Neural cell (in vitro differentiated cells): ENCODE results near the gene SPARCL1. TPM values are rescaled to one million over a fixed set of nuclear protein-coding genes. Genes with fewer than 3 reads are reported as not detected.

ENCODE experiments used
- H2AFZ ChIP-seq: fragments of 200-600, 300-800 bp; sonication (generic), shearing (Covaris generic); 2 replicates; pipeline ENCODE4 v1.6.0; 2014; ENCODE audit warnings: low read depth, mild to moderate bottlenecking, antibody characterized with exemption, low read length, moderate library complexity
- H3F3A ChIP-seq: fragments of 200-600 bp; shearing (Covaris generic); 2 replicates; pipeline ENCODE4 v1.6.1; 2016; ENCODE audit warnings: mild to moderate bottlenecking, moderate library complexity, mixed read lengths, antibody characterized with exemption, low read length; ENCODE audit not compliant: insufficient read depth, poor library complexity, severe bottlenecking
- H3K27ac ChIP-seq: fragments of 200-600, 300-800 bp; sonication (generic), shearing (Covaris generic); 2 replicates; pipeline ENCODE4 v1.5.1; 2014; ENCODE audit warnings: mild to moderate bottlenecking, low read length, moderate library complexity
- H3K27me3 ChIP-seq: fragments of 300-800, 200-600 bp; sonication (generic), shearing (Covaris generic); 2 replicates; pipeline ENCODE4 v1.6.0; 2014; ENCODE audit warnings: mild to moderate bottlenecking, low read depth, low read length, moderate library complexity; ENCODE audit not compliant: insufficient read depth
- H3K36me3 ChIP-seq: fragments of 300-800, 200-600 bp; sonication (generic), shearing (Covaris generic); 2 replicates; pipeline ENCODE4 v1.5.1; 2014; ENCODE audit warnings: mild to moderate bottlenecking, antibody characterized with exemption, low read length, moderate library complexity; ENCODE audit not compliant: insufficient read depth
- H3K4me2 ChIP-seq: fragments of 300-800, 200-600 bp; sonication (generic), shearing (Covaris generic); 2 replicates; pipeline ENCODE4 v1.6.0; 2014; ENCODE audit warnings: mild to moderate bottlenecking, low read length
- H3K4me3 ChIP-seq: fragments of 300-800, 200-600 bp; sonication (generic), shearing (Covaris generic); 2 replicates; pipeline ENCODE4 v1.5.1; 2014; ENCODE audit warnings: mild to moderate bottlenecking, low read length, moderate library complexity
- H3K79me2 ChIP-seq: fragments of 200-600 bp; shearing (Covaris generic); replicated peaks from 2 replicates; pipeline ENCODE4 v1.6.0; 2014; ENCODE audit warnings: mild to moderate bottlenecking, low read length, moderate library complexity; ENCODE audit not compliant: insufficient read depth
- H3K9ac ChIP-seq: fragments of 300-800, 200-600 bp; sonication (generic), shearing (Covaris generic); 2 replicates; pipeline ENCODE4 v1.6.1; 2016; ENCODE audit warnings: mild to moderate bottlenecking, low read length, mixed read lengths
- H3K9me2 ChIP-seq: fragments of 200-600 bp; shearing (Covaris generic); 2 replicates; pipeline ENCODE4 v1.6.1; 2016; ENCODE audit warnings: mild to moderate bottlenecking, low read length, mixed read lengths; ENCODE audit not compliant: insufficient read depth
- H3K9me3 ChIP-seq: fragments of 200-600, 300-800 bp; sonication (generic), shearing (Covaris generic); 2 replicates; pipeline ENCODE4 v1.6.1; 2016; ENCODE audit warnings: mild to moderate bottlenecking, mixed run types, low read length, moderate library complexity, mixed read lengths
- H4K20me1 ChIP-seq: fragments of 200-600 bp; shearing (Covaris generic); 2 replicates; pipeline ENCODE4 v1.6.1; 2016; ENCODE audit warnings: mild to moderate bottlenecking, mixed run types; ENCODE audit not compliant: insufficient read depth
- CTCF ChIP-seq: fragments of 450-650 bp; IDR thresholded peaks from 2 replicates; pipeline ENCODE4 v1.5.1; 2014; ENCODE audit warnings: antibody characterized with exemption, mild to moderate bottlenecking, moderate library complexity; ENCODE audit not compliant: poor library complexity, severe bottlenecking
- EP300 ChIP-seq: fragments of 450-650 bp; conservative IDR thresholded peaks from 2 replicates; pipeline ENCODE4 v1.6.1; 2014; ENCODE audit warnings: antibody characterized with exemption, mild to moderate bottlenecking, moderate library complexity; ENCODE audit not compliant: poor library complexity, severe bottlenecking
- EZH2 ChIP-seq: fragments of 200-600, 300-800 bp; shearing (Covaris generic), sonication (generic); IDR thresholded peaks from 2 replicates; pipeline ENCODE4 v1.6.1; 2014; ENCODE audit warnings: antibody characterized with exemption, low read length, borderline replicate concordance, mild to moderate bottlenecking; ENCODE audit not compliant: insufficient read depth, poor library complexity, severe bottlenecking
- MXI1 ChIP-seq: fragments of 450-650 bp; conservative IDR thresholded peaks from 2 replicates; pipeline ENCODE4 v1.6.1; 2014; ENCODE audit warnings: antibody characterized with exemption, mild to moderate bottlenecking; ENCODE audit not compliant: poor library complexity, severe bottlenecking
- POLR2AphosphoS5 ChIP-seq: IDR thresholded peaks from 2 replicates; pipeline ENCODE4 v1.6.1; 2012
- RAD21 ChIP-seq: fragments of 450-650 bp; conservative IDR thresholded peaks from 2 replicates; pipeline ENCODE4 v1.6.1; 2014; ENCODE audit warnings: antibody characterized with exemption, mild to moderate bottlenecking, moderate library complexity
- REST ChIP-seq: IDR thresholded peaks from 2 replicates; pipeline ENCODE4 v1.6.1; 2012; ENCODE audit warnings: borderline replicate concordance
- SMC3 ChIP-seq: fragments of 450-650 bp; conservative IDR thresholded peaks from 2 replicates; pipeline ENCODE4 v1.6.1; 2014; ENCODE audit warnings: antibody characterized with exemption, mild to moderate bottlenecking, moderate library complexity; ENCODE audit not compliant: poor library complexity
- TAF1 ChIP-seq: IDR thresholded peaks from 2 replicates; pipeline ENCODE4 v1.6.1; 2012; ENCODE audit warnings: low read depth
- polyA plus RNA-seq: library from polyadenylated mRNA; depleted of rRNA; stranded (reverse); fragments of >200 nt; gene quantifications from 2 replicates; pipeline ENCODE4 v1.2.3, GENCODE V29; 2014

SPARCL1 gene
- polyA plus RNA-seq, 1 donor from 2014 or later: 0.89 TPM

GRCh38 chr4:87525636-87526295, 3.4 kb downstream of the SPARCL1 start:
- TF ChIP-seq REST (no peak), EP300 (no peak), MXI1 (no peak), POLR2AphosphoS5 (no peak), CTCF (no peak), TAF1 (no peak)
- Histone ChIP-seq H3K27ac (no peak overlapping the region), H3K27me3 (no peaks in the 10 kb centered on the region), H3K9me2 (no peaks in the 10 kb centered on the region), H3K9me3 (no peaks in the 10 kb centered on the region), H3K9ac (no peak overlapping the region), H3K4me2 (no peak overlapping the region), H3K36me3 (no peaks in the 10 kb centered on the region), H2AFZ (no peak overlapping the region), H3K4me3 (no peak overlapping the region), H3K79me2 (no peaks in the 10 kb centered on the region), H3F3A (no peaks in the 10 kb centered on the region), H4K20me1 (no peaks in the 10 kb centered on the region)

- H3K9me3 ChIP-seq: no peaks in the 10 kb centered on the region
- no peaks in the 10 kb centered on the region for H3K9me2 ChIP-seq
- H3F3A ChIP-seq: no peaks in the 10 kb centered on the region
- H3K36me3 ChIP-seq: no peaks in the 10 kb centered on the region
- no peak for TF ChIP-seq POLR2AphosphoS5
- TF ChIP-seq REST: no peak
- no peak for TF ChIP-seq EZH2
- TF ChIP-seq EP300: no peak
- no peak for TF ChIP-seq CTCF
- TF ChIP-seq TAF1: no peak
- no peak for TF ChIP-seq SMC3
- TF ChIP-seq MXI1: no peak
- no peak for TF ChIP-seq RAD21
- no peaks in the 10 kb centered on the region for H3K27me3 ChIP-seq
- H3K4me3 ChIP-seq: no peak overlapping the region
- H2AFZ ChIP-seq: no peak overlapping the region
- no peaks in the 10 kb centered on the region for H3K79me2 ChIP-seq
- H3K9ac ChIP-seq: no peak overlapping the region
- no peaks in the 10 kb centered on the region for H4K20me1 ChIP-seq
- no peak overlapping the region for H3K4me2 ChIP-seq
- H3K27ac ChIP-seq: no peak overlapping the region
These were observed 4.7 kb downstream of the SPARCL1 start for GRCh38 chr4:87524456-87524855.
